Fibroblast of lung (primary cell): ENCODE data around the gene CLCNKA. TPM values are rescaled to one million over a fixed set of nuclear protein-coding genes. Genes with fewer than 3 reads are reported as not detected.

Source experiments
- DNase-seq, 2 donors: peaks; one replicate each; pipeline versions ENCODE4 v3.0.0 to v3.0.0-alpha.2; 2010; ENCODE audit warnings: low read depth in 2 of 2
- H2AFZ ChIP-seq: 2 replicates; pipeline ENCODE4 v1.5.1; 2012; ENCODE audit warnings: low read length, control low read depth, inconsistent platforms
- H3K27ac ChIP-seq: 2 replicates; pipeline ENCODE4 v1.5.1; 2011; ENCODE audit warnings: low read length, control low read depth; ENCODE audit not compliant: insufficient read depth
- H3K27me3 ChIP-seq: 2 replicates; pipeline ENCODE4 v1.5.1; 2011; ENCODE audit warnings: mild to moderate bottlenecking, low read length; ENCODE audit not compliant: control insufficient read depth, insufficient read depth
- H3K36me3 ChIP-seq: 2 replicates; pipeline ENCODE4 v1.5.1; 2011; ENCODE audit warnings: low read length; ENCODE audit not compliant: control insufficient read depth, insufficient read depth
- H3K4me1 ChIP-seq: 2 replicates; pipeline ENCODE4 v1.5.1; 2011; ENCODE audit warnings: low read length; ENCODE audit not compliant: control insufficient read depth, insufficient read depth; ENCODE audit errors: extremely low read depth
- H3K4me2 ChIP-seq: 2 replicates; pipeline ENCODE4 v1.5.1; 2011; ENCODE audit warnings: low read length, control low read depth; ENCODE audit not compliant: insufficient read depth; ENCODE audit errors: extremely low read depth
- H3K4me3 ChIP-seq, 4 experiments: fragments of 200-600 bp in 1 of 4; sonication (generic) in 1 of 4; replicated peaks in 1 of 4; 2 replicates each; pipeline ENCODE4 v1.5.1; 2011 to 2016; ENCODE audit warnings: low read length in 4 of 4, low read depth in 3 of 4, mild to moderate bottlenecking in 3 of 4, control low read depth in 2 of 4, inconsistent platforms in 1 of 4, mixed read lengths in 1 of 4; ENCODE audit not compliant: insufficient read depth in 1 of 4; ENCODE audit errors: control extremely low read depth in 1 of 4
- H3K79me2 ChIP-seq: 2 replicates; pipeline ENCODE4 v1.5.1; 2012; ENCODE audit warnings: mild to moderate bottlenecking, low read length, inconsistent platforms; ENCODE audit not compliant: control insufficient read depth, insufficient read depth
- H3K9ac ChIP-seq: 2 replicates; pipeline ENCODE4 v1.5.1; 2011; ENCODE audit warnings: mild to moderate bottlenecking, low read length, control low read depth; ENCODE audit not compliant: insufficient read depth
- H3K9me3 ChIP-seq: 2 replicates; pipeline ENCODE4 v1.5.1; 2012; ENCODE audit warnings: low read depth, low read length; ENCODE audit not compliant: control insufficient read depth, insufficient read depth
- H4K20me1 ChIP-seq: 2 replicates; pipeline ENCODE4 v1.5.1; 2011; ENCODE audit warnings: low read length; ENCODE audit not compliant: control insufficient read depth, insufficient read depth; ENCODE audit errors: extremely low read depth
- CTCF ChIP-seq, 2 donors: IDR thresholded peaks in 1 of 2; conservative IDR thresholded peaks in 1 of 2; 1 replicate in 1 of 2; 2 replicates in 1 of 2; pipeline ENCODE4 v1.5.1; 2011 to 2012; ENCODE audit warnings: low read length in 2 of 2, control low read depth in 1 of 2, inconsistent platforms in 1 of 2, low read depth in 1 of 2, mild to moderate bottlenecking in 1 of 2
- EZH2 ChIP-seq: IDR thresholded peaks from 2 replicates; pipeline ENCODE4 v1.5.1; 2012; ENCODE audit warnings: low read length, control low read depth, mild to moderate bottlenecking; ENCODE audit errors: missing control alignments
- polyA plus RNA-seq, 2 donors: library from polyadenylated mRNA; depleted of rRNA in 1 of 2; stranded (reverse) in 1 of 2; unstranded in 1 of 2; fragments of >200 nt; gene quantifications; 2 replicates each; pipeline ENCODE4 v1.2.1, GENCODE V29; 2011 to 2012; ENCODE audit warnings: missing spikeins in 1 of 2
- total RNA-seq: library from RNA; depleted of rRNA; stranded (reverse); fragments of >200 nt; gene quantifications from 2 replicates; pipeline ENCODE4 v1.2.1, GENCODE V29; 2014

The CLCNKA gene
- total and polyA plus RNA-seq, 2 donors (not counting 1 experiment from before 2014, with no cell fraction given): under 0.01 TPM; not detected in 1

- no peaks in the 10 kb centered on the region for H4K20me1 ChIP-seq
- no peaks in the 10 kb centered on the region for H3K27me3 ChIP-seq
- H3K9me3 ChIP-seq: no peaks in the 10 kb centered on the region
- H3K36me3 ChIP-seq: no peaks in the 10 kb centered on the region
- H3K4me1 ChIP-seq: peaks cover 31% of the 10 kb centered on the region
- no peak overlapping the region for H3K9ac ChIP-seq
- no peak for DNase-seq
- no peak overlapping the region for H3K4me2 ChIP-seq
- no peak for TF ChIP-seq CTCF (conservative IDR thresholded peaks at IDR 0.05 in 1 of 2, IDR thresholded peaks at IDR 0.05 in 1 of 2; ENCODE audit: low read depth in 1 of 2, low read length in 2 of 2)
- no peak for TF ChIP-seq EZH2
- no peak overlapping the region for H2AFZ ChIP-seq
- H3K4me3 ChIP-seq: no peak overlapping the region
- no peak overlapping the region for H3K27ac ChIP-seq
- H3K79me2 ChIP-seq: no peaks in the 10 kb centered on the region
Observed at GRCh38 chr1:16015491-16015890, 6.3 kb upstream of the CLCNKA start.

DNA sequence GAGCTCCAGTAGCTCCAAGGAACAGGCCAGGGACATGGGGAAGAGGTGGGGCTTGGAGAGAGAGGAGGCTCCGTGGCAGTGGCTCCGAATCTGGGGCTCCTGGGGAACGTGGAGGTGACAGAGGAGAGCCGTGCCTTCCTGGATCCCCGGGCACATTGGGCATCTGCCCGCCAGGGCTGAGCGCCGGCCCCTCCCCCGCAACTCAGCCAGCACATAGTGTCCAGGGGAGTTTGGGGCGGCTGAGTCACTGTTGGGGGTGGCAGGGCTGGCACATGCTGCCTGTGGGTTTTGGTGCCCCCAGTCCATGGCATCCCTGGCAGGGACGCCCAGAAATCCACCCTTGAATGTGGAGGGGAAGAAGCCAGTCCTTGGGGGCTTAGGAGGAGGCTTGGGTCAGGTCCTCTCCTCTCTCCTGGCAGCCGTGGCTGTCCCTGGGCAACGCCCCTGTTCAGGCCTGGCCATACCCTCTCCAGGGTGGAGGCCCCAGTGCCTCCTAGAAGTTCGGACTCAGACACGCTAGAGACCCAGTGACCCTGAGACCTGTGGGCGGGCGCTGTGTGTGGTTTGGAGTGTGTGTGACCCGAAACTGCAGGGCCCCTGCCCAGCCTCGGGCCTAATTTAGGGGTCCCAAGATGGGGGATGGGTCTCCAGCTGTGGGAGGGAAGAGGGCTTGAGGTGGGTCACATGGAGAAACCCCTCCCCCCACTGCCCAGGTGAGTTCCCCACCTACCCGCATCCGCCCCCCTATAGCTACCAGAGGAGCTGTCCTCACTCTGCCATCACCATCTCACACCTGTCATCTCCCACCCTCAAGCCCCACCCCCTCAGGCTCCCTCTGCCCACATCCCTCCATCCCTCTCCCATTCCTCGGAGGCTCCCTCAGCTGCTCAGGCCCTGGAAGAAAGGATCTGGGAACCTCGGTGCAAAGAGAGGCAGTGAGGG lies 5.6 kb upstream of the CLCNKA start:
- Histone ChIP-seq H3K9me3 (no peaks in the 10 kb centered on the region), H3K79me2 (no peaks in the 10 kb centered on the region), H2AFZ (no peak overlapping the region), H3K9ac (no peak overlapping the region), H3K36me3 (no peaks in the 10 kb centered on the region), H3K4me3 (no peak overlapping the region), H3K4me2 (no peak overlapping the region), H4K20me1 (no peaks in the 10 kb centered on the region), H3K27me3 (no peaks in the 10 kb centered on the region), H3K27ac (no peak overlapping the region), H3K4me1 (peaks cover 31% of the 10 kb centered on the region)
- DNase-seq: no peak
- no peak for TF ChIP-seq EZH2
- TF ChIP-seq CTCF (conservative IDR thresholded peaks at IDR 0.05 in 1 of 2, IDR thresholded peaks at IDR 0.05 in 1 of 2; ENCODE audit: low read depth in 1 of 2, low read length in 2 of 2): no peak

GRCh38 chr1:16017076-16017460 lies 4.8 kb upstream of the CLCNKA start:
- Histone ChIP-seq H3K4me1 (peaks cover 31% of the 10 kb centered on the region), H3K27ac (no peak overlapping the region), H3K36me3 (no peaks in the 10 kb centered on the region), H3K4me3 (no peak overlapping the region), H3K9ac (no peak overlapping the region), H4K20me1 (no peaks in the 10 kb centered on the region), H3K27me3 (no peaks in the 10 kb centered on the region), H3K79me2 (no peaks in the 10 kb centered on the region), H3K9me3 (no peaks in the 10 kb centered on the region), H3K4me2 (no peak overlapping the region), H2AFZ (no peak overlapping the region)
- TF ChIP-seq EZH2 (no peak), CTCF (conservative IDR thresholded peaks at IDR 0.05 in 1 of 2, IDR thresholded peaks at IDR 0.05 in 1 of 2; ENCODE audit: low read depth in 1 of 2, low read length in 2 of 2) (no peak)
- DNase-seq: no peak
